Activated CD4-positive, CD25-positive, alpha-beta regulatory T cell treated with anti-CD3 and anti-CD28 coated beads, Interleukin-2, amount 50 U/mL, for 24 hours (primary cell): Measurements from ENCODE around the gene C7orf57.

Experiments
- ATAC-seq, 2 donors: fragments of 150-1000 bp; cut with Tn5 transposase; one replicate each; pipeline ENCODE4 v1.10.0; 2021; ENCODE audit warnings: mild to moderate bottlenecking in 1 of 2, moderate library complexity in 1 of 2

C7orf57 gene

GRCh38 chr7:48035967-48036478 lies 680 bp downstream of the C7orf57 start:
- peak in 1 of 2 donors; percentile 16 for ATAC-seq

- no peak for ATAC-seq
Measured at GRCh38 chr7:48038815-48039506, 3.6 kb downstream of the C7orf57 start.

- ATAC-seq: peak in 1 of 2 donors; percentile 15
Measured at GRCh38 chr7:48040944-48041652, 5.8 kb downstream of the C7orf57 start.

- ATAC-seq: peak; percentile 65 to 66
Measured at GRCh38 chr7:48041653-48041970, 6.3 kb downstream of the C7orf57 start.

GRCh38 chr7:48042216-48042615 lies 6.9 kb downstream of the C7orf57 start:
- ATAC-seq: no peak

GRCh38 chr7:48042636-48043035 lies 7.3 kb downstream of the C7orf57 start:
- ATAC-seq: no peak

- ATAC-seq: no peak
Measured at GRCh38 chr7:48045195-48045765, 9.9 kb downstream of the C7orf57 start.

- no peak for ATAC-seq
Measured at GRCh38 chr7:48046458-48046857, 11.1 kb downstream of the C7orf57 start.

GRCh38 chr7:48048113-48048512 lies 12.8 kb downstream of the C7orf57 start:
- ATAC-seq: no peak

- no peak for ATAC-seq
Measured at GRCh38 chr7:48049850-48050249, 14.5 kb downstream of the C7orf57 start.

- peak; percentile 94 to 99 for ATAC-seq
Measured at GRCh38 chr7:48052748-48053147, 17.4 kb downstream of the C7orf57 start.

- no peak for ATAC-seq
Measured at GRCh38 chr7:48053736-48054135, 18.4 kb downstream of the C7orf57 start.

- ATAC-seq: no peak
Measured at GRCh38 chr7:48058990-48059389, 23.6 kb downstream of the C7orf57 start.

- no peak for ATAC-seq
Measured at GRCh38 chr7:48059706-48060105, 24.4 kb downstream of the C7orf57 start.

- ATAC-seq: no peak
Measured at GRCh38 chr7:48063985-48064384, 28.6 kb downstream of the C7orf57 start.

GRCh38 chr7:48067475-48067874 lies 32.1 kb downstream of the C7orf57 start:
- no peak for ATAC-seq

- ATAC-seq: peak in 1 of 2 donors; percentile 48
Measured at GRCh38 chr7:48074204-48074654, 38.9 kb downstream of the C7orf57 start.

GRCh38 chr7:48077423-48077822 lies 42.1 kb downstream of the C7orf57 start:
- no peak for ATAC-seq

GRCh38 chr7:48078470-48078869 lies 43.1 kb downstream of the C7orf57 start:
- no peak for ATAC-seq

- peak; percentile 10 for ATAC-seq
Measured at GRCh38 chr7:48082378-48082777, 47.0 kb downstream of the C7orf57 start.

GRCh38 chr7:48083114-48083830 lies 47.9 kb downstream of the C7orf57 start:
- no peak for ATAC-seq

- peak; percentile 70 to 75 for ATAC-seq
Measured at GRCh38 chr7:48084727-48085432, 49.5 kb downstream of the C7orf57 start.

GRCh38 chr7:48085433-48085791 lies 50.1 kb downstream of the C7orf57 start:
- ATAC-seq: no peak
